Measurements from ENCODE around the gene FAM171A2.
A peak's percentile ranks its signal among the peaks of the same experiment; 100 is the strongest.
"Not testable (repeated sequence)": the region's sequence is repeated elsewhere in the genome, so short reads cannot be mapped to it uniquely, and the experiment has no call there.

Gene FAM171A2

DNA sequence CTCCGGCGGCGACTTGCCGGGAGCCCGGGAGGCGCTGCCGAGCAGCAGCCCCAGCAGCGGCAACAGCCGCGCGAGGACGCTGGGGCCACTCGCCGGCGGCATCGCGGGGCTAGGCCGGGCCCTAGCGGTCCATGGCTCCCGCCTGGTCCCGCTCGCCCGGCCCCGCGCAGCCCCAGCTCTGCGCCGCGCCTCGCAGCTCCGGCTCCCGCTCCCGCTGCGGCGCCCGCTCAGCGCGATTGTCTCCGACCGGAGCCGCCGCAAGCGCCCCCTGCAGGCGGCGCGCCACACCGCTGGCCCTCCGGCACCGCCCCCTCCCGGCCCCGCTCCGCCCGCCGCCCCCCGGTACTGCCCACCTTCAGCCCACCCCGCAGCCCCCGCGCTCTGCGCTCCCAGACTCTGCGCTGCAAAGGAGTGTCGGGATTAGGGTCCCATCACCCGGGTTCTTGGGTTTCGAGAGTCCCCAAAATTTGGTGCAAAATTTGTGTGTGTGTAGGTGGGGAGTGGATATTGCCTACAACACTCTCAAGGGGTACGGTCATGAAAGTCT lies at the start of gene FAM171A2:
FAM171A2 (minus strand) TSS at position 241 of the 547 bp plus-strand sequence; CDS start at position 102, 139 bp downstream.
- peak; percentile 50 for DNase-seq (ENCODE audit: low read depth)

DNA sequence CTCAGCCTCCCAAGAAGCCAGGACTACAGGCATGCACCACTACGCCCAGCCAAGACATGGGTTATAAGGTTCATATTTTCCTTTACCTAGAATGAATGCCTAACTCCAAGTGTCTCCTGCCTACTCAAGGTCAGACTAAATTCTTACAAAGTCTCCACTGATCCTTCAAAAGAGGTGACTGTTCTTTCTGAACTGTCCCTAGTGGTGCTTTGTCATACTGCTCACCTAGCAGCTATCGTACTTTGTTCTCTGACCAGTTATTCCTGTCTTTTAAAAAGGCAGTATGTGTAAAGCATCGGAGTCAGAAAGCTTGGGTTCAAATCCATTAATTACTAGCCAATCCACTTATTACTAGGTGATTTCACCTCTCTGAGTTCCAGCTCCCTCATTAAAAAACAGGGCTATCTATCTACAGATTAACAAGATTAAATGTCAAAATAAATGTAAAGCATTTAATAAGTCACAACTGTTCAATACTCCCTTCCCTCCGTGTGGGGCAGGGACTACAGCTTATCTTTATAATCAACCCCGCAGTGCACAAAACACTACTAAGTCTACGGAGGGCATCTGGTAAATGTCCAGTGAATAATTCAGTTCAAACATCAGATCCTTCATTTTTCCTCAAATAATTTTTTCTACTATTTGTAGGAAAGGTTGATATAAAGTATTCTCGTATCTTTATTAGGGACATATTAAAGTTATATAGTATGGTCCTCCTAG lies 45.8 kb upstream of the FAM171A2 start:
- DNase-seq (ENCODE audit: low read depth), result no peak

DNA sequence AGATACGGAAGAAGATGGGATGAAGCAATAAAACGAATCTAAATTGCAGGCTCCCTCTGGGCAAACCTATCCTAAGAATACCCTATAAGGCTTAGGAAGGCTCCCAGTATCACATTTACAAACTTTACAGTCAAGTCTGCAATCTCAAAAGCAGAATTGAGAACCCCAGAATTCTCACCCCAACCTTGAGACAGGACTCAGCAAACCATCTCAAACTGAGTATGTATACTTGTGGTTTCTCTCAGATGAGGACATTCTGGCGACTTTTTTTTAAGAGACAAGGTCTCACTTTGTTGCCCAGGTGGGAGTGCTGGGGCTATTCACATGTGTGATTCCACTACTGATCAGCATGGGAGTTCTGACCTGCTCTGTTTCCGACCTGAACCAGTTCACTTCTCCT lies 45.1 kb upstream of the FAM171A2 start:
- DNase-seq (ENCODE audit: low read depth), result no peak

DNA sequence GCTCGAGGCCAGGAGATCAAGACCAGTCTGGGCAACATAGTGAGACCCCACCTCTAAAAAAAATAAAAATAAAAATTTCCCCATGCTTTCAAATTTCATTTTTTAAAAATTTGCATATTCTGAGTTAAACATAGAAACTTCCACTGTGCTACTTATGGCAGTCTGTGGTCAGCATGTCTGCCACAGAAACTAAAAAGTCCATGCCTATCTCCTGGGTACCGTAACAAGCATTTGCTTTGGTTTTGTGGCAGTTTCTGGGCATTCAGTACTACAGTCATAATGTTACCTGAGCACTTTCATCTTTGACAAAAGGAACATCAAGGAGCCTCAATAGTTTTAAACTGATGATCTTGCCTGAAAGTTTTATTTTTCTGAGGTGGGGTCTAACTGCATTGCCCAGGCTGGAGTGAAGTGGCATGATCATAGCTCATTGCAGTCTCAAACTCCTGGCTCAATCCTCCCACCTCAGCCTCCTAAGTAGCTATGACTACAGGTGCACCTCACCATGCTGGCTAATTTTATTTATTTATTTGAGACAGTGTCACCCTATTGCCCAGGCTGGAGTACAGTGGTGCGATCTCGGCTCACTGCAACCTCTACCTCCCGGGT lies 39.0 kb upstream of the FAM171A2 start:
- no peak for DNase-seq (ENCODE audit: low read depth)

DNA sequence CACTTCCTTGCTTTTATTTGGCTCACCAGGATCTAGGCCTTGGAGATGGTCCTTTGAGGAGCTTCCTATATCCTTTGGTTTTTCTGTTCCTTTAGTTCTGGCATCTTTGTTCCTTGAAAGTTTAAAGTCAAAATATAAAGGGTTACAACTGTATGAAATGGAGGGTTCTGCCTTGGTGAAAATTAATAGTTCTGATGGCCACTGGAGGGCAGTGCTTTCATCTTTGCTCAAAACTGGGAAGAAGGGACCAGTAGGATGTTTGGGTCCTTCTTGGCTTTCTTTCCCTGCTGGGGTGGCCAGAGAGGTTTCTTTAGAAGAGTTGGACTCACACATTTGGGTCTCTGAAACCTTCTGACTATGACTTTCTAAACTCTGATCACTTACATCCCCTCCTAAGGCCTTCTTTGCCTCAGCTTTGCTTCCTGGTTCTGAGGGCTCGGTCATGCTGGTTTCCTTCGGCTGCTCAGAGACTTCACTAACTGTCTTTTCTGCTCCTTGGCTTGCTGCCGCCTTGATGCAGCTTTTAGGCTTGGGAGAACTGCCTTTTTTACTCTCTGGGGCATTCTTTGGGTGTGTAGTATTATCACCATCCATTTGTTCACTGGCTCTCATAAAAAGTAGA lies 36.7 kb upstream of the FAM171A2 start:
- no peak for DNase-seq (ENCODE audit: low read depth)

DNA sequence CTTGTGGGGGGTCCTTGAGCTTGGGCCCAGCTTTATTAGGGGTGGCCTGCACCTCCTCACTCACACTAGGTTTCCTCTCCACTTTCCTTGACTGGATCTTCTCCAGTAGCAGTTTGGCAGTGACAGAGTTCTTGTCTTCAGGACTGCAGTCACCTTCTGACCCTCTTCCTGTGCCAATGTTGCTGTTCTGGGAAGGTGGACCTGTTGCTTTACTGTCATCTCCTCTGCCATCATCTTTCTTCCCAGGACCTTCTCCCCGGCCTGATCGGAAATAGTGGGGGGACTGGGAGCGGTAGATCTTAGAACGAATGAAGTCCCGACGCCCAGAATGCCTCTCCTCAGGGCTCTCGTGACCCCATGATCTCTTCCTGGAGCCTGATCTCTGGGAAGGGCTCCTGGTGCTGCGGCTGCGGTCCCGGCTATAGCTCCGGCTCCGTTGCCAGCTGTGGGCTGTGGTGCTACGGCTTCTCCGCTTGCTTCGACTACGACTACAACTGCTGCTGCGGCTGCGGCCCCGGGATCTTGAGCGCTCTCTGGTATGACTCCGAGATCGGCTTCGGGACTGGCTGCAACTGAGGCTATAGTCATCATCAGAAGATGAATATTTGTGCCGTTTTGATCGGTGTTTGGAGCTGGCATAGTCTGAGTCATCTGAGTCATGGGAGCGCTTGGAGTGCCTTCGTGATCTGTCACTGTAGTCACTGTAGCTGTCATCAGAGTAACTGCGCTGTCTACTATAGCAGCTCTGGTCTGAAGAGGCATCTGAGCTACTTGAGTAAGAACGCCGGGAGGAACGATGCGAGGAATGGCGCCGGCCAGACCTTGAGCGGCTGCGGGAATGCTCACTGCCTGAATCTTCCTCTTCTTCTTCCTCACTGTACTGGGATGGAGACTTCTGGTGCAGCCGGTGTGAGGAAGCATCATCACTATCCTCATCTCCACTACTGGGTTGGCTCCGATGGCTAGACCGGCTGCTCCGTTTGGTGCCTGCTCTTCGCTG lies 35.3 kb upstream of the FAM171A2 start:
- DNase-seq (ENCODE audit: low read depth), result no peak

DNA sequence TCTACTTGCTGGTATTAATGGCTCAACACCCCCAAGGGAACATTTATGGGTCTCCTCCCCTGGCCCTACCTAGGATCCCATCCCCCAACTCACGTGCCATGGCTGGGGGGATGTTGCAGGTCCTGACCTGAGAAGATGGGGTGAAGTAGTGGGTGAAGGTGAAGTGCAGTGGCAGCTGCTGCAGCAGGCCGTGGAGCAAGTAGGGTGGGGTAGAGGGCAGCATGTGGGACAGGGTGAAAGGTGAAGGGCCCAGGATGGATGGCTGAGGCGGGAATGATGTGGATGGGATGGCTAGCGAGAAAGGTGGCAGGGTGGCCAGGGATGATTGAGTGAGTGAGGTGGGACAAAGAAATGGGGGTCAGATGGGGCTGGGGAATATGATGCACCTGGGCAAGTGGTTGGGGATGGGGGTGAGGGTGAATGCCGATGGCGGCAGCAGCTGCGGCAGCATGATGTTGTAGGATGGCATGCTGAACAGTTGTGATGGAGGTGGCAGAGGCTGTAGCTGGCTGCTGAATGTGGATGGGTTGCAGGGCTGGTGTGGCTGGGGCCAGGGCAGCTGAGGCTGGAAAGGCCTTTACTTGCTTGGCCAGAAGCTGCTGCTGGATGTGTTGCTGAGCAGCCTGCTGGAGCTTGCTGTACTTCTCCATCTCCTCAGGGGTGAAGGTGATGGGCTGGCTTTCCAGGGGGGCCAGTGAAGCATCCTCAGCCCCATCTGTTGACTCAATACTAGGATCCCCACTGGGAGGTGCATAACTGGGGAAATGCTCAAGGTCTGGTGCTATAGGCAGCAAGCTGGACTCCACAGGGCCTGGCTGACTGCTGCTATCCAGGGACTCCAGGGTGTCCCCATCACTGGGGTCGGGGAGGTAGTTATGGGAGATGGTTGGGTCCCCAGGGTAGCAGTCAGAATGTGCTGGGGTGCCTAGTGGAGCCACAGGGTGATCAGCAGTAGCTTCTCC lies 34.1 kb upstream of the FAM171A2 start:
- DNase-seq (ENCODE audit: low read depth), result no peak

DNA sequence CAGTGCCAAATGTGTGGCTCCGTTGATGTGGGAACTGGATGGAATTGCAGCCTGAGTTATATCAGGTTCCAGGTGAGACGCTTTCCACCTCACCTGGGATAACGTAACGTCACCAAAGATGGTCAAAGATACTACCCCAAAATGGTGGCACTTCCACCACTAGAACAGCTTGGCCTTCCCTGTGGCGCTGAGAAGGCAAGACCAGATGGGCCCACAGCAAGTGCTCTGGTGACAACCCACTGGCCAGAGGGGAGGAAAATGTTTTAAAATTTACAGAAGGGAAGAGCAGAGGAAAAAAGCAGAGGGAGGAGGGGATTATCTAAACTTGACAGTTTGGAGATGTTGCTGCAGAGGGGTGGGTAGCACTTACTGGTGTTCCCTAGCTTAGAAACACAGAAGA lies 33.3 kb upstream of the FAM171A2 start:
- no peak for DNase-seq (ENCODE audit: low read depth)

DNA sequence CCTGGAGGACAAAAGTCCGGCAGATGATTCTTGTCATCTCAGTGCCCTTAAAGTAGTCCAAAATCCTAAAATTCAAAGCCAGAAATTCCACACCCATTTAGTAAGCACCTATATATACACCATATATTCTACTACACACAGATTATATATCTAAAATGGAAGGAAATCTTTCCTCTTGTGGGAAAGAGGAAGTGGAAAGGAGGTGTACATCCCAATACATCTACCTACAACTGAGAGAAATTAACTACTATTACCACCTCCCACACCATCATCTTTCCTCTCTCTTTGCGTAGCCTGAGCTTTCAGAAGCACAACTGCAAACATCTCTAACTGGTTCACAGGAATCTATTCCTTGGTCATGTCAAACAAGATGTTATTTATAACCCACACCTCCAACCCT lies 31.2 kb upstream of the FAM171A2 start:
- DNase-seq (ENCODE audit: low read depth), result no peak

DNA sequence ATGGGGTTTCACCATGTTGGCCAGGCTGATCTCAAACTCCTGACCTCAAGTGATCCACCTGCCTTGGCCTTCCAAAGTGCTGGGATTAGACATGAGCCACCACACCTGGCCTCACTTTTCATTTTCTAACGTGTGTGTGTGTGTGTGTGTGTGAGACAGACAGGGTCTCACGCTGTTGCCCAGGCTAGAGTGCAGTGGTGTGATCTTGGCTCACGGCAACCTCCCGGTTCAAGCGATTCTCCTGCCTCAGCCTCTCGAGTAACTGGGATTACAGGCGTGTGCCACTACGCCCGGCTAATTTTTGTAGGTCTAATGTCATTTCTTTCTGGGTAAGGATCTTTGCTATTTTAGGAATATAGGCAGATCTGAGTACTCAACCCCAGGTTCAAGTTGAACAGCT lies 30.5 kb upstream of the FAM171A2 start:
- DNase-seq (ENCODE audit: low read depth), result not testable (repeated sequence)

DNA sequence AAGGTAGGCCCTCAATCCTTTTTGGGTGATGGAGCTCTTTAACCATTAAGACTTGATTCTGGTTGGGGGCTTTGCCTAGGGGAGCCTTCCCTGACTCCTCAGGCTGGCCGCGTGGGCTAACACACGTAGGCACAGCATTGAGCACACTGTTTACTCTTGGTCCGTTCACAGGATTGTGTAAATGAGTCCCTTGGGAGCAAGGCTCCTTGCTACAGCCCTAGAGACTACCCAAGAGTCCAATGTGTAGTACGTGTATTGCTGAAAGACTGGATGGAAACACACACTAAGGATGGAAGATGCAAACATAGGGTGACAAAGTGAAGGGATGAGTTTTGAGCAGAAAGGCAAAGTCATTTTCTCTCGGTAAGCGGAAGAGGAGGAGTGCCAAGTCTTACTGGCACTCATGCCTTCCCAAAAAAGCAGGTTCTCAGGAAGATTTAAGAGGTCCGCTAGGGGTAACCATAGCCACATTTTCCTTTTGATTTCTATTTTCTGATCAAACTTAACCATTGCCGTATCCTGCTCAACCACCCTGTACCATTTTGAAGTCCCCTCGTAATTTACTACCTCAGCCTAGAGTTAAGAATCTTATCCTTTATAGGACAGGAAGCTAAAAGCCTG lies 26.7 kb upstream of the FAM171A2 start:
- no peak for DNase-seq (ENCODE audit: low read depth)

DNA sequence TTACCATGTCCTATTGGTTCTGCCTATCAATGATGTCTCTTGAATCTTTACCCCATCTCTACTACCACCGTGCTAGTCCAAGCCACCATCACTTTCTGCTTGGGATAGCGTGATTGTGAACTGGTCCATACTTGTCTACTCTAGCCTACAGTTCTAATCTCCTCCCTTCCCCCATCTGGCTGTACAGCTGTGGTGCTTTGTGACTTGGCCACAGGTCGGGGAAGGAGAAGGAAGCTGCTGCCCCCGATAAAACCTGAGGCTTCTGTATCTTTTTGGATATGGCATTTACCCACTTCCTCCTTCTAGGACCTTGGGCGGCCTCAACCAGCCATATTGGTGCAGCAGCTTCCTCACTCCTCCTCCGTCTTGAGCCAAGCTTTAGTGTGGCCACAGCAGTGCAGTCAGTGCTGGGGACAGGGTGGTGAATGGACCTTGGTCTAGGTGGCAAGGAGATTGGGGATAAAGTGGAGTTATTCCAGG lies 26.1 kb upstream of the FAM171A2 start:
- no peak for DNase-seq (ENCODE audit: low read depth)

DNA sequence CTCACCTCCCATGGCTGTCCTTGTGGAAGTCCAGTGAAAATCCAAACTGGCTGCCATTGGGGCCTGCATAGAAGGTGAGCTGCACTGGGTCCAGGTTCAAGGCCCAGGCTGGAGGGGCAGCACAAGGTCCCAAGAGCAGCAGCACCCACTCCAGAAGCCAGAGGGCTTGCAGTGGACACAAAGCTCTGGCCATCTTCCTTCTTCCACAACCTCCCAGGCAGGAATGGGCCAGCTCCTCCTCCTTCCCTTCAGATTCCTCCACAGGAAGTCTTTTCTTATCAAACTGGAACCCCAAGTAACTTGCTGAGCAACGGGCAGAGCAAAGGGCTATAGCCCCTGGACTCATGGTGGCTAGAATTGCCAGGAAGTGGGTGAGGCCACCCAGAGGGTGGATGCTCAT lies 25.6 kb upstream of the FAM171A2 start, which contains the start of gene ITGA2B:
ITGA2B (minus strand) TSS at position 369 of the 400 bp plus-strand sequence; CDS start at position 193, 176 bp downstream.
- no peak for DNase-seq (ENCODE audit: low read depth)

DNA sequence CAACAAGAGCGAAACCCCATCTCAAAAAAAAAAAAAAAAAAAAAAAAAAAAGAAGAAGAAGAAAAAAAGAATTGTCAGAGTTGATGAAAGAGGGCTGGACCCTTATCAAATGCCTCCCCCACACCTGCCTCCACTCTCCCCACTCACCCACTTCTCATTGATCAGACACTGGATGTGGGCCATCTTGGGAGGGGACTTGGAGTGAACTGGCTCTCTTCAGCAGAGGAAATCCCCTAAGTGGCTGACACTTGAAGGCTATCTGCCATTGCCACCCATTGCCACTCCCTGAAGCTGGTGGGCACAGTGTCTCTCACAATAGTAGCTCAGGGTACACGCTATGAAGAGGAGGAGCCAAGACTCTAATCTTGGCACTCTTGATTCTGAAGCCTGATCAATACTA lies 24.2 kb upstream of the FAM171A2 start:
- no peak for DNase-seq (ENCODE audit: low read depth)

DNA sequence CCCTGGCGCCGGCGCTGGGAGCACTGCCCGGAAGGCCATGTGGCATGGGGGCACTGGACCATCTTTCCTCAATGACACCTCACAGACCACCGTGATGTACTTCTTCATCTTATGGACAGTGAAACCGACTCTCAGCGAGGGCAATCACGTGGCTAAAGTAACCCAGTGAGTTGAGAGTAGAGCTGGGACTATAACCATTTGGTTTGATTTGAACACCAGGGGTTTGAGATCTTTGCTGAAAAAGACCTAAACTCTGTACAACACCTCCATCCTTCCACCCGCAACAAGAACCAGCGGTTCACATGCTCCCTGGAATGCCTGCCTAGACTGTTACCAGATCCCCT lies 22.5 kb upstream of the FAM171A2 start:
- no peak for DNase-seq (ENCODE audit: low read depth)

DNA sequence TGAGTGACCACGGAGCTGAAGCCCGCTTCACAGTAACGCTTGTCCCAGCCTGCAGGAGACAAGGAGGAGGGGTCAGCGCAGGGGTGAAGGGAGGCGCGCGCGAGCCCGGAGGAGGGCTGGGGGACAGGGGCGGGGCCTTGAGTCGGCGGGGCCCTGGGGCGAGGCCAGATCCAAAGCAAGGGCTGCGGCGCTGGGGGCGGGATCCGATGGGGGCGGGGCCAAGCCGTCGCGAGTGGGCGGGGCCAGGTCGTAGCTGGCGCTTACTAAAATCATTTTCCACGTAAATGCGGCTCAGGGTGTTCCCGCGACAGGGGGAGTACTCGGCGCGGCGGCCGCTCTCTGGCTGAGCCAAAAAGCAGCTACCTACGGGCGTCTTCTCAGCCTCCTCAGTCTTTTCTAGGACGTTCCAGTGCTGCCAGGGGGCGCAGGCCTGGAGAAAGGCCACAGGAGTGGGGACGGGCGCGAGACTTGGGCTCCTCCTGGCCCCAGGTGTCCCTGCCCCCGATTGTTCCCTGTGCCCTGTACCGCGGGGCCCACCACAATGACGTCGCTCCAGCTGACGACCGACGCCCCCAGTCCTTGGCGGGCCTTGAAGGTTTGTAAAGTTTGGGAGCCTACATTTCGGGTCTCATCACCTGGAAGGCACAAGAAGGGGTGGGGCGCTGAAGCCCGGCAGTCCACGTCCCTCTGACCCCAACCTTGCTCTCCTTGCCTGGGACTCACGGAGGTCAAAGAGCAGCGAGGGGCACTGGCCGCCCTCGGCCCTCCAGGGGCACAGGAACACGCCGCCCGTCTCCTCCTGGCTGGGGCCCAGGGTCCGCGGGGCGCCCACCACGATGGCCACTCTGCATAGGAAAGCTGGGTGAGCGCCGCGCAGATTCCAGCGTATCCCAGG lies 21.9 kb upstream of the FAM171A2 start:
- peak; percentile 69 for DNase-seq (ENCODE audit: low read depth)

DNA sequence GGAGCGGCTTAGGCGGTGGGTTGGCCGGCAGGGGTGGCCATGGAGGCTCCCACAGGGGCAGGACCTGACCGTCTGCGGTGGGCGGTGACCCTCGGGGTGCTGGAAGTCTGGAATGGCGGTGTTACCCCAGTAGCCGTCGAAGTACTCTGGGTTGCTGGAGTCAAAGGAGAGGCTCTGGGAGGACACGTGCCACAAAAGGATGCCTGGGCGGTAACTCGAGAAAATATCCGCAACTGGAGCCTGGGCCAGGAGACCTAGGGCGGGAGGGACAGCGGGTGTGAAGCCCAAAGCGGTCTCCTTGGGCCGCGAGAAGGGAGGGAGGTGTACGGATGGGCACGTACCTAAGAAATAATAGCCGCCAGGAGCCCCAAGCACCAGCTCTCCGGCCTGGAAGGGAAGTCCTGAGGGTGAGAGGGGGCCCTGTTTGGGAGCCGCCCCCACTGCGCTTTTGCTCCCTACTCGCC lies 21.2 kb upstream of the FAM171A2 start:
- no peak for DNase-seq (ENCODE audit: low read depth)

DNA sequence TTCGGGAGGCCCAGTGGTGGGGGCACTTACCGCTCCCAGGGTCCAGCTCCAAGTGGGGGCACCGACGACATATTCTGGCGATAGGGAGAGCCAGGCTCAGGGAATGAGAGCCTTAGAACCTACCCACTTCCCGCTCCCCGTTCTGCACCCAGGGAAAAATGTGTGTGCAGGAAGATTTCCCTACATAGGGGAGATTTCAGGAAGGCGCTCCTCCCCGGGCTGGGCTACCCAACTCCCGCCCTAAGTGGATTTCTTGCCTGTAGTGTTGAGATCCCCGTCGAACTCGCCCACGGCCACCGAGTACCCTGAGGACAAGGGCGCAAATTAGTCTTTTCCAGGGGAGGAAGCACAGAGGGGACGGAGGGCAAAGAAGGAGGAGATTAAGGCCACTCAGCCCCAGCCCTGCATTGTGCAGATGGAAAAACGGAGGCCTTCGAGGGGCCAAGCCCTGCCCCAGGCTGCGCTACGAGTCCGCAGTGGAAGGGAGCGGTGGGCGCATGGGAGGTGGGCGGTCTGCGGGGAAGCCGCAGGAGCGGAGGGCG lies 20.7 kb upstream of the FAM171A2 start:
- DNase-seq (ENCODE audit: low read depth), result no peak

DNA sequence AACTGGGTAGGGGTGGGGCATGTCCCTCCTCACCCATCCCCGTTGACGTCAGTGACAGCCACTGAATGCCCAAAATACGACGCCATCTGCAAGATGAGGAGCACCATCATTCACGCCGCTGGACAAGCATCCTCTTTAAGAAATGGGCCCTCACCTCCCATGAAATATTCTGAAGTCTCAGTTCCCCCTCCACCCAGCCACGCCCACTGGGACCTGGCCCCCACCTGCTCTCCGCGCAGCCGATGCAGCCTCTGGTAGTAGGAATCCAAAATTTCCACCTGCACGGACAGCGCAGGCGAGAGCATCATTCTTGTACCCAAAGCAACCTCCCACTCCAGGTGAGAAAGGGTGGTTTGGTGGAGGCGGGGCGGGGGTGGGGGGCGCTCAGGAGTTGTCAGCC lies 20.2 kb upstream of the FAM171A2 start:
- DNase-seq (ENCODE audit: low read depth), result no peak
